HepG2 (cell line): ENCODE data around the gene JPT1. TPM values are rescaled to one million over a fixed set of nuclear protein-coding genes. Genes with fewer than 3 reads are reported as not detected.
A peak's percentile ranks its signal among the peaks of the same experiment; 100 is the strongest.

ENCODE experiments used
- ATAC-seq: fragments of 200-7000 bp; cut with Tn5 transposase; 3 replicates; pipeline ENCODE4 v1.9.1; 2020; ENCODE audit warnings: mild to moderate bottlenecking, moderate library complexity
- BruUV-seq: library from RNA; stranded (reverse); fragments of 400-500 nt; replicated peaks from 2 replicates; lab custom pipeline; 2021; lab: Mats Ljungman, UMichigan
- CTCF ChIA-PET: fragments of 300-600 bp; formaldehyde crosslinking; extraction: SDS; loops from one replicate; lab custom pipeline; 2021; ENCODE audit warnings: low total read pairs, inconsistent platforms, low intra/inter-chr PET ratio; lab: Yijun Ruan, JAX
- POLR2A ChIA-PET: fragments of 350-600 bp; sonication (Branson Sonifier 250); formaldehyde crosslinking; loops from one replicate; lab custom pipeline; 2020; ENCODE audit warnings: antibody characterized with exemption, inconsistent platforms; lab: Yijun Ruan, JAX
- DNase-seq: peaks from one replicate; pipeline ENCODE4 v3.0.0-alpha.2; 2015; ENCODE audit warnings: low spot score
- FAIRE-seq: peaks from 3 replicates; lab custom pipeline; 2011; peaks lifted over from hg19 to GRCh38; lab: Jason Lieb, UNC
- H2AFZ ChIP-seq: one replicate; pipeline ENCODE4 v1.6.1; 2011; ENCODE audit warnings: low read length, inconsistent platforms
- H3K27ac ChIP-seq: fragments of 300-600 bp; 3 replicates; pipeline ENCODE4 v1.8.0; 2011; ENCODE audit warnings: mixed run types, mild to moderate bottlenecking, mixed read lengths, low read length, inconsistent platforms; ENCODE audit not compliant: insufficient read depth; ENCODE audit errors: extremely low read length
- H3K27me3 ChIP-seq, 2 experiments: fragments of 200-600 bp in 1 of 2; 2 replicates in 1 of 2; 3 replicates in 1 of 2; pipeline versions ENCODE4 v1.6.0 to v1.8.0; 2011; ENCODE audit warnings: low read length in 2 of 2, mild to moderate bottlenecking in 2 of 2, moderate library complexity in 2 of 2, inconsistent platforms in 1 of 2; ENCODE audit not compliant: insufficient read depth in 2 of 2, control insufficient read depth in 1 of 2
- H3K36me3 ChIP-seq, 2 experiments: fragments of 200-600 bp in 1 of 2; replicated peaks in 1 of 2; 2 replicates in 1 of 2; 3 replicates in 1 of 2; pipeline versions ENCODE4 v1.5.1 to v1.8.0; 2011; ENCODE audit warnings: low read length in 2 of 2, inconsistent platforms in 1 of 2; ENCODE audit not compliant: insufficient read depth in 2 of 2, control insufficient read depth in 1 of 2
- H3K4me1 ChIP-seq: 2 replicates; pipeline ENCODE4 v1.5.1; 2012; ENCODE audit warnings: low read length, inconsistent platforms; ENCODE audit not compliant: insufficient read depth
- H3K4me2 ChIP-seq: 2 replicates; pipeline ENCODE4 v1.6.0; 2011; ENCODE audit warnings: low read depth, low read length, inconsistent platforms
- H3K4me3 ChIP-seq, 3 experiments: fragments of 200-600 bp in 1 of 3; sonication (generic), shearing (Covaris generic) in 1 of 3; replicated peaks in 1 of 3; 2 replicates each; pipeline ENCODE4 v1.5.1; 2011 to 2016; ENCODE audit warnings: low read length in 3 of 3, inconsistent platforms in 2 of 3, low read depth in 2 of 3, mild to moderate bottlenecking in 2 of 3, control low read depth in 1 of 3, mixed read lengths in 1 of 3; ENCODE audit not compliant: insufficient read depth in 1 of 3
- H3K79me2 ChIP-seq: one replicate; pipeline ENCODE4 v1.6.1; 2011; ENCODE audit warnings: low read length, inconsistent platforms; ENCODE audit not compliant: insufficient read depth
- H3K9ac ChIP-seq: 2 replicates; pipeline ENCODE4 v1.6.0; 2011; ENCODE audit warnings: mild to moderate bottlenecking, low read depth, low read length, inconsistent platforms; ENCODE audit not compliant: insufficient read depth
- H3K9me3 ChIP-seq: 2 replicates; pipeline ENCODE4 v1.5.1; 2012; ENCODE audit warnings: mild to moderate bottlenecking, low read length
- H4K20me1 ChIP-seq: 2 replicates; pipeline ENCODE4 v1.6.0; 2011; ENCODE audit warnings: inconsistent platforms, mild to moderate bottlenecking, low read length, moderate library complexity; ENCODE audit not compliant: insufficient read depth
- CBX5 ChIP-seq: sonication (generic); formaldehyde crosslinking; IDR thresholded peaks from 2 replicates; pipeline ENCODE4 v1.4.0; 2020; ENCODE audit warnings: missing genetic modification reagents, borderline replicate concordance
- CHCHD3 ChIP-seq: sonication (generic); formaldehyde crosslinking; IDR thresholded peaks from 2 replicates; pipeline ENCODE4 v1.8.0; 2022; ENCODE audit warnings: mild to moderate bottlenecking, missing genetic modification reagents, moderate library complexity
- EEA1 ChIP-seq: sonication (generic); formaldehyde crosslinking; IDR thresholded peaks from 2 replicates; pipeline ENCODE4 v1.5.1; 2020; ENCODE audit warnings: mild to moderate bottlenecking, missing genetic modification reagents, borderline replicate concordance
- NRL ChIP-seq: sonication (generic); formaldehyde crosslinking; IDR thresholded peaks from 2 replicates; pipeline ENCODE4 v1.5.0; 2020; ENCODE audit warnings: missing genetic modification reagents, mild to moderate bottlenecking, moderate library complexity, borderline replicate concordance
- PLRG1 ChIP-seq: fragments of 450-650 bp; conservative IDR thresholded peaks from 2 replicates; pipeline ENCODE4 v1.6.1; 2016
- POLR2AphosphoS5 ChIP-seq: IDR thresholded peaks from 2 replicates; pipeline ENCODE4 v1.6.1; 2012; ENCODE audit warnings: low read depth, low read length
- XBP1 ChIP-seq: sonication (generic); formaldehyde crosslinking; IDR thresholded peaks from 2 replicates; pipeline ENCODE4 v1.5.0; 2020; ENCODE audit warnings: missing genetic modification reagents
- ZFP36L1 ChIP-seq: sonication (generic); formaldehyde crosslinking; IDR thresholded peaks from 2 replicates; pipeline ENCODE4 v1.8.0; 2022; ENCODE audit warnings: mild to moderate bottlenecking, missing genetic modification reagents, moderate library complexity
- ZNF3 ChIP-seq: IDR thresholded peaks from 2 replicates; pipeline ENCODE4 v1.7.0; 2017; ENCODE audit warnings: inconsistent platforms
- ZNF562 ChIP-seq: sonication (generic); formaldehyde crosslinking; IDR thresholded peaks from 2 replicates; pipeline ENCODE4 v1.8.0; 2022; ENCODE audit warnings: missing genetic modification reagents, borderline replicate concordance
- ZNF724P ChIP-seq: sonication (generic); formaldehyde crosslinking; IDR thresholded peaks from 2 replicates; pipeline ENCODE4 v1.8.0; 2022; ENCODE audit warnings: missing genetic modification reagents, borderline replicate concordance
- ZNF788 ChIP-seq: sonication (generic); formaldehyde crosslinking; IDR thresholded peaks from 2 replicates; pipeline ENCODE4 v1.5.0; 2020; ENCODE audit warnings: mild to moderate bottlenecking, missing genetic modification reagents, borderline replicate concordance
- WGBS: methylation state at CpG from one replicate; pipeline ENCODE4 v1.1.6; 2017; ENCODE audit warnings: low lambda C conversion rate; 5-methylcytosine and 5-hydroxymethylcytosine counted together
- in situ Hi-C: cut with HindIII; loops from 2 replicates; pipeline ENCODE4 v1.10.0; 2017; ENCODE audit warnings: low pct_unique_long_range_greater_than_20kb; ENCODE audit not compliant: extremely low pct_ligation_motif_present
- intact Hi-C: fragments of 100-400 bp; cut with micrococcal nuclease; formaldehyde crosslinking; loops from one replicate; pipeline ENCODE4 v1.10.0; 2022; ENCODE audit not compliant: unreplicated experiment
- polyA plus RNA-seq, 8 experiments: library from polyadenylated mRNA; depleted of rRNA in 3 of 8; stranded (reverse) in 7 of 8; unstranded in 1 of 8; fragments of >200 nt; fragmentation: Illumina TruSeq in 4 of 8; extraction: Trizol in 4 of 8; gene quantifications; 2 replicates each; pipeline versions ENCODE4 v1.2.1 to v1.2.3, GENCODE V29; 2011 to 2016; ENCODE audit warnings: low read depth in 4 of 8, missing spikeins in 1 of 8, mixed read lengths in 1 of 8; ENCODE audit not compliant: insufficient read depth in 1 of 8
- total RNA-seq, 5 experiments: library from RNA; depleted of rRNA; stranded (reverse); fragments of >200 nt; fragmentation: Illumina TruSeq; extraction: Trizol; gene quantifications; 2 replicates each; pipeline ENCODE4 v1.2.3, GENCODE V29; 2016; ENCODE audit warnings: low read depth in 1 of 5
- TF ChIP-seq, protein P1 (sequence below): sonication (generic); formaldehyde crosslinking; IDR thresholded peaks from 2 replicates; pipeline ENCODE4 v1.4.0; 2020; ENCODE audit warnings: missing genetic modification reagents, borderline replicate concordance
- TF ChIP-seq, protein P2 (sequence below): sonication (generic); formaldehyde crosslinking; IDR thresholded peaks from 2 replicates; pipeline ENCODE4 v1.5.0; 2020; ENCODE audit warnings: mild to moderate bottlenecking, missing genetic modification reagents, borderline replicate concordance

Gene JPT1
- total and polyA plus RNA-seq, 2 of the 13 experiments (the other 11 are each of a cell fraction or from before 2014, with no cell fraction given), result 43.3 to 256 TPM

DNA sequence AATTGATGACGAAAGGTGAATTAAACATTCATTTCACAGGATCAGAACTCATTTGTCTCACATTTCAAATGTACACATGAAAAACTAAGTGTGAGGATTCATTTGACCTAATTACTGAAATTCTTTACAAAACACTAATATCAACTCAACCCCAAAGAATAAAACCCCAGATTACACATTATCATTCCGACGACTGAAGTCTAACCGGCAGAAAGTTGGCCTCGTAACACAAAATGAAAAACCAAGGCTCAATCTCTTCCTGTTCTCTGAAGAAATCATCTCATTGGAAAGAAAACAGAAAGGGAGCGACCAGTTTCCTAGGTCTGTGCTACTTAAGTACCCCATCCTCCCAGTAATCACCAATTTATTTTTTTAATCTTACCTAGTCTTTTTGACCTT lies 1.8 kb downstream of the JPT1 start (continued):
- TF ChIP-seq NRL (CRISPR knock-in tag) (no peak), ZNF562 (CRISPR knock-in tag) (no peak), CBX5 (CRISPR knock-in tag) (no peak)

DNA sequence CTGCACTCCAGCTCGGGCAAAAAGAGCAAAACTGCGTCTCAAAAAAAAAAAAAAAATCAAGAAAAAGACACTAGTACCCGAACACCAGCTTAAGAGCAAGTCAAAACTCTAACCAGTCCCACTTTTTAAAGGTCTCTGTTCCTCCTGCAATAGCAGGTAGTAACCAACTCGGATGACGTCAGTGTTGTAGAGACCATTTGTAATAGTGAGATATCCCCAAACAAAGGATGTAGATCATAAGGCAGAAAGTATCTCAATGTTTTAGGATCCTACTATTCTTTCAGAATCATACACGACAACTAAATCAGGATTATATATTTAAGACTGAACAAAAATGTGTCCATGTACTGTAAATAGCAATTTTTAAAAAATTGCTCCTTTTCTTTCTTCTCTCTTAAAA lies 2.4 kb downstream of the JPT1 start:
- H3K4me1 ChIP-seq, result peaks cover 55% of the 10 kb centered on the region
- peak overlapping the region; percentile 92 for H3K9ac ChIP-seq
- POLR2A ChIA-PET, result no interaction called here
- WGBS, result 87% methylated on average over 6 of the region's 6 CpGs
- H3K36me3 ChIP-seq, result peaks cover 15 to 20% of the 10 kb centered on the region in 2 experiments
- TF ChIP-seq ZNF788 (CRISPR knock-in tag), result no peak
- TF ChIP-seq, protein P1, sequence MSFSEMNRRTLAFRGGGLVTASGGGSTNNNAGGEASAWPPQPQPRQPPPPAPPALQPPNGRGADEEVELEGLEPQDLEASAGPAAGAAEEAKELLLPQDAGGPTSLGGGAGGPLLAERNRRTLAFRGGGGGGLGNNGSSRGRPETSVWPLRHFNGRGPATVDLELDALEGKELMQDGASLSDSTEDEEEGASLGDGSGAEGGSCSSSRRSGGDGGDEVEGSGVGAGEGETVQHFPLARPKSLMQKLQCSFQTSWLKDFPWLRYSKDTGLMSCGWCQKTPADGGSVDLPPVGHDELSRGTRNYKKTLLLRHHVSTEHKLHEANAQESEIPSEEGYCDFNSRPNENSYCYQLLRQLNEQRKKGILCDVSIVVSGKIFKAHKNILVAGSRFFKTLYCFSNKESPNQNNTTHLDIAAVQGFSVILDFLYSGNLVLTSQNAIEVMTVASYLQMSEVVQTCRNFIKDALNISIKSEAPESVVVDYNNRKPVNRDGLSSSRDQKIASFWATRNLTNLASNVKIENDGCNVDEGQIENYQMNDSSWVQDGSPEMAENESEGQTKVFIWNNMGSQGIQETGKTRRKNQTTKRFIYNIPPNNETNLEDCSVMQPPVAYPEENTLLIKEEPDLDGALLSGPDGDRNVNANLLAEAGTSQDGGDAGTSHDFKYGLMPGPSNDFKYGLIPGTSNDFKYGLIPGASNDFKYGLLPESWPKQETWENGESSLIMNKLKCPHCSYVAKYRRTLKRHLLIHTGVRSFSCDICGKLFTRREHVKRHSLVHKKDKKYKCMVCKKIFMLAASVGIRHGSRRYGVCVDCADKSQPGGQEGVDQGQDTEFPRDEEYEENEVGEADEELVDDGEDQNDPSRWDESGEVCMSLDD (CRISPR knock-in tag), result no peak
- no peak for TF ChIP-seq POLR2AphosphoS5
- TF ChIP-seq ZFP36L1 (CRISPR knock-in tag), result no peak
- TF ChIP-seq, protein P2, sequence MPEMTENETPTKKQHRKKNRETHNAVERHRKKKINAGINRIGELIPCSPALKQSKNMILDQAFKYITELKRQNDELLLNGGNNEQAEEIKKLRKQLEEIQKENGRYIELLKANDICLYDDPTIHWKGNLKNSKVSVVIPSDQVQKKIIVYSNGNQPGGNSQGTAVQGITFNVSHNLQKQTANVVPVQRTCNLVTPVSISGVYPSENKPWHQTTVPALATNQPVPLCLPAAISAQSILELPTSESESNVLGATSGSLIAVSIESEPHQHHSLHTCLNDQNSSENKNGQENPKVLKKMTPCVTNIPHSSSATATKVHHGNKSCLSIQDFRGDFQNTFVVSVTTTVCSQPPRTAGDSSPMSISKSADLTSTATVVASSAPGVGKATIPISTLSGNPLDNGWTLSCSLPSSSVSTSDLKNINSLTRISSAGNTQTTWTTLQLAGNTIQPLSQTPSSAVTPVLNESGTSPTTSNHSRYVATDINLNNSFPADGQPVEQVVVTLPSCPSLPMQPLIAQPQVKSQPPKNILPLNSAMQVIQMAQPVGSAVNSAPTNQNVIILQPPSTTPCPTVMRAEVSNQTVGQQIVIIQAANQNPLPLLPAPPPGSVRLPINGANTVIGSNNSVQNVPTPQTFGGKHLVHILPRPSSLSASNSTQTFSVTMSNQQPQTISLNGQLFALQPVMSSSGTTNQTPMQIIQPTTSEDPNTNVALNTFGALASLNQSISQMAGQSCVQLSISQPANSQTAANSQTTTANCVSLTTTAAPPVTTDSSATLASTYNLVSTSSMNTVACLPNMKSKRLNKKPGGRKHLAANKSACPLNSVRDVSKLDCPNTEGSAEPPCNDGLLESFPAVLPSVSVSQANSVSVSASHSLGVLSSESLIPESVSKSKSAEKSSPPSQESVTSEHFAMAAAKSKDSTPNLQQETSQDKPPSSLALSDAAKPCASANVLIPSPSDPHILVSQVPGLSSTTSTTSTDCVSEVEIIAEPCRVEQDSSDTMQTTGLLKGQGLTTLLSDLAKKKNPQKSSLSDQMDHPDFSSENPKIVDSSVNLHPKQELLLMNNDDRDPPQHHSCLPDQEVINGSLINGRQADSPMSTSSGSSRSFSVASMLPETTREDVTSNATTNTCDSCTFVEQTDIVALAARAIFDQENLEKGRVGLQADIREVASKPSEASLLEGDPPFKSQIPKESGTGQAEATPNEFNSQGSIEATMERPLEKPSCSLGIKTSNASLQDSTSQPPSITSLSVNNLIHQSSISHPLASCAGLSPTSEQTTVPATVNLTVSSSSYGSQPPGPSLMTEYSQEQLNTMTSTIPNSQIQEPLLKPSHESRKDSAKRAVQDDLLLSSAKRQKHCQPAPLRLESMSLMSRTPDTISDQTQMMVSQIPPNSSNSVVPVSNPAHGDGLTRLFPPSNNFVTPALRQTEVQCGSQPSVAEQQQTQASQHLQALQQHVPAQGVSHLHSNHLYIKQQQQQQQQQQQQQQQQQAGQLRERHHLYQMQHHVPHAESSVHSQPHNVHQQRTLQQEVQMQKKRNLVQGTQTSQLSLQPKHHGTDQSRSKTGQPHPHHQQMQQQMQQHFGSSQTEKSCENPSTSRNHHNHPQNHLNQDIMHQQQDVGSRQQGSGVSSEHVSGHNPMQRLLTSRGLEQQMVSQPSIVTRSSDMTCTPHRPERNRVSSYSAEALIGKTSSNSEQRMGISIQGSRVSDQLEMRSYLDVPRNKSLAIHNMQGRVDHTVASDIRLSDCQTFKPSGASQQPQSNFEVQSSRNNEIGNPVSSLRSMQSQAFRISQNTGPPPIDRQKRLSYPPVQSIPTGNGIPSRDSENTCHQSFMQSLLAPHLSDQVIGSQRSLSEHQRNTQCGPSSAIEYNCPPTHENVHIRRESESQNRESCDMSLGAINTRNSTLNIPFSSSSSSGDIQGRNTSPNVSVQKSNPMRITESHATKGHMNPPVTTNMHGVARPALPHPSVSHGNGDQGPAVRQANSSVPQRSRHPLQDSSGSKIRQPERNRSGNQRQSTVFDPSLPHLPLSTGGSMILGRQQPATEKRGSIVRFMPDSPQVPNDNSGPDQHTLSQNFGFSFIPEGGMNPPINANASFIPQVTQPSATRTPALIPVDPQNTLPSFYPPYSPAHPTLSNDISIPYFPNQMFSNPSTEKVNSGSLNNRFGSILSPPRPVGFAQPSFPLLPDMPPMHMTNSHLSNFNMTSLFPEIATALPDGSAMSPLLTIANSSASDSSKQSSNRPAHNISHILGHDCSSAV (CRISPR knock-in tag), result no peak
- no peak for TF ChIP-seq EEA1 (CRISPR knock-in tag)
- no peak for TF ChIP-seq ZNF3 (CRISPR knock-in tag)
- no peak for TF ChIP-seq CHCHD3 (CRISPR knock-in tag)
- no peak for TF ChIP-seq XBP1 (CRISPR knock-in tag)
- no peak for TF ChIP-seq ZNF724P (CRISPR knock-in tag)
- no peak for TF ChIP-seq PLRG1
- no peaks in the 10 kb centered on the region; the same call in 1 of the 2 replicates for H4K20me1 ChIP-seq
- DNase-seq (no peak), FAIRE-seq (no peak), ATAC-seq (no peak)
- H2AFZ ChIP-seq, result no peak overlapping the region
- peak overlapping the region; percentile 96 for H3K4me2 ChIP-seq
- no TSS peak for BruUV-seq
- H3K27me3 ChIP-seq, result no peaks in the 10 kb centered on the region; a peak in 1 of 5 replicates
- in situ Hi-C loops, result no loop called here
- no peak overlapping the region for H3K27ac ChIP-seq
- peak overlapping the region in 2 of 3 experiments; percentile 95 to 99; a peak in 3 of 6 replicates for H3K4me3 ChIP-seq
- H3K9me3 ChIP-seq, result no peaks in the 10 kb centered on the region
- H3K79me2 ChIP-seq, result peaks cover 57% of the 10 kb centered on the region
- intact Hi-C loops, result loop anchor here (5.0 kb wide), 1 partner anchor 50 kb away; no protein-coding TSS in a partner anchor
- CTCF ChIA-PET, result no interaction called here
